Adipocyte (in vitro differentiated cells): Measurements from ENCODE around the gene EPS8.

Experiments used
- DNase-seq: peaks from one replicate; pipeline ENCODE4 v3.0.0-alpha.2; 2015; ENCODE audit warnings: low read depth
- H3K27me3 ChIP-seq: replicated peaks from 2 replicates; pipeline ENCODE4 v1.7.0; 2013; ENCODE audit warnings: mild to moderate bottlenecking, low read length, moderate library complexity; ENCODE audit not compliant: control insufficient read depth, insufficient read depth
- H3K36me3 ChIP-seq: 2 replicates; pipeline ENCODE4 v1.7.0; 2013; ENCODE audit warnings: low read length, mild to moderate bottlenecking, moderate library complexity; ENCODE audit not compliant: control insufficient read depth, insufficient read depth, severe bottlenecking
- H3K4me1 ChIP-seq: 2 replicates; pipeline ENCODE4 v1.7.0; 2013; ENCODE audit warnings: mild to moderate bottlenecking, low read length, moderate library complexity; ENCODE audit not compliant: control insufficient read depth, insufficient read depth
- H3K4me3 ChIP-seq: 2 replicates; pipeline ENCODE4 v1.7.0; 2013; ENCODE audit warnings: mild to moderate bottlenecking, low read length, moderate library complexity
- H3K9ac ChIP-seq: 2 replicates; pipeline ENCODE4 v1.7.0; 2013; ENCODE audit warnings: mild to moderate bottlenecking, low read length, moderate library complexity
- H3K9me3 ChIP-seq: 2 replicates; pipeline ENCODE4 v1.7.0; 2013; ENCODE audit warnings: mild to moderate bottlenecking, low read length, moderate library complexity; ENCODE audit not compliant: control insufficient read depth

Gene EPS8

GRCh38 chr12:15714256-15714655 is 74.9 kb downstream of the EPS8 start:
- H3K9me3 ChIP-seq, result no peaks in the 10 kb centered on the region
- H3K27me3 ChIP-seq, result no peaks in the 10 kb centered on the region
- no peak overlapping the region for H3K4me3 ChIP-seq
- no peak overlapping the region for H3K9ac ChIP-seq
- no peak for DNase-seq
- peaks cover 68% of the 10 kb centered on the region for H3K4me1 ChIP-seq
- H3K36me3 ChIP-seq, result peaks cover 8% of the 10 kb centered on the region

- peak overlapping the region; percentile 44 for H3K4me3 ChIP-seq
- H3K27me3 ChIP-seq, result no peaks in the 10 kb centered on the region
- no peaks in the 10 kb centered on the region for H3K9me3 ChIP-seq
- peaks cover 68% of the 10 kb centered on the region for H3K4me1 ChIP-seq
- peaks cover 8% of the 10 kb centered on the region for H3K36me3 ChIP-seq
- no peak overlapping the region for H3K9ac ChIP-seq
- DNase-seq, result no peak
These were observed 76.1 kb downstream of the EPS8 start for GRCh38 chr12:15712823-15713660.

GRCh38 chr12:15712160-15712559 is 77.0 kb downstream of the EPS8 start:
- Histone ChIP-seq H3K4me3 (peak overlapping the region; percentile 44), H3K36me3 (peaks cover 8% of the 10 kb centered on the region), H3K9ac (no peak overlapping the region), H3K4me1 (peaks cover 66% of the 10 kb centered on the region), H3K9me3 (no peaks in the 10 kb centered on the region), H3K27me3 (no peaks in the 10 kb centered on the region)
- DNase-seq, result no peak

GRCh38 chr12:15710860-15711510 is 78.2 kb downstream of the EPS8 start:
- Histone ChIP-seq H3K4me1 (peaks cover 70% of the 10 kb centered on the region), H3K9me3 (no peaks in the 10 kb centered on the region), H3K36me3 (peaks cover 8% of the 10 kb centered on the region), H3K4me3 (no peak overlapping the region), H3K9ac (no peak overlapping the region), H3K27me3 (no peaks in the 10 kb centered on the region)
- DNase-seq, result no peak

GRCh38 chr12:15709551-15709950 is 79.6 kb downstream of the EPS8 start:
- Histone ChIP-seq H3K9me3 (no peaks in the 10 kb centered on the region), H3K4me3 (no peak overlapping the region), H3K27me3 (no peaks in the 10 kb centered on the region), H3K9ac (no peak overlapping the region), H3K4me1 (peaks cover 80% of the 10 kb centered on the region), H3K36me3 (peaks cover 8% of the 10 kb centered on the region)
- no peak for DNase-seq

GRCh38 chr12:15708396-15709076 is 80.7 kb downstream of the EPS8 start:
- Histone ChIP-seq H3K36me3 (peaks cover 8% of the 10 kb centered on the region), H3K4me1 (peaks cover 73% of the 10 kb centered on the region), H3K9ac (no peak overlapping the region), H3K9me3 (no peaks in the 10 kb centered on the region), H3K27me3 (no peaks in the 10 kb centered on the region), H3K4me3 (no peak overlapping the region)
- DNase-seq, result no peak

GRCh38 chr12:15707516-15708199 is 81.5 kb downstream of the EPS8 start:
- Histone ChIP-seq H3K9ac (no peak overlapping the region), H3K36me3 (peaks cover 8% of the 10 kb centered on the region), H3K4me3 (no peak overlapping the region), H3K4me1 (peaks cover 64% of the 10 kb centered on the region), H3K27me3 (no peaks in the 10 kb centered on the region), H3K9me3 (no peaks in the 10 kb centered on the region)
- no peak for DNase-seq

- Histone ChIP-seq H3K36me3 (peaks cover 8% of the 10 kb centered on the region), H3K4me3 (peak overlapping the region; percentile 26), H3K27me3 (no peaks in the 10 kb centered on the region), H3K9me3 (no peaks in the 10 kb centered on the region), H3K9ac (peak overlapping the region; percentile 15), H3K4me1 (peaks cover 68% of the 10 kb centered on the region)
- DNase-seq, result no peak
These were observed 83.0 kb downstream of the EPS8 start for GRCh38 chr12:15706010-15706676.

- Histone ChIP-seq H3K9ac (peak overlapping the region; percentile 15), H3K36me3 (peaks cover 8% of the 10 kb centered on the region), H3K4me1 (peaks cover 73% of the 10 kb centered on the region), H3K4me3 (peak overlapping the region; percentile 26), H3K27me3 (no peaks in the 10 kb centered on the region), H3K9me3 (no peaks in the 10 kb centered on the region)
- no peak for DNase-seq
These were observed 83.6 kb downstream of the EPS8 start for GRCh38 chr12:15705606-15706005.

GRCh38 chr12:15702276-15702675 is 86.9 kb downstream of the EPS8 start:
- no peaks in the 10 kb centered on the region for H3K27me3 ChIP-seq
- H3K4me3 ChIP-seq, result peak overlapping the region; percentile 69
- DNase-seq, result no peak
- peak overlapping the region; percentile 78 for H3K9ac ChIP-seq
- H3K4me1 ChIP-seq, result peaks cover 81% of the 10 kb centered on the region
- no peaks in the 10 kb centered on the region for H3K9me3 ChIP-seq
- H3K36me3 ChIP-seq, result no peaks in the 10 kb centered on the region
